Measurements from ENCODE around the gene PWWP2B. TPM values are rescaled to one million over a fixed set of nuclear protein-coding genes. Genes with fewer than 3 reads are reported as not detected.

Gene PWWP2B
- total RNA-seq, 1 donor from 2014 or later = 24.3 TPM

DNA sequence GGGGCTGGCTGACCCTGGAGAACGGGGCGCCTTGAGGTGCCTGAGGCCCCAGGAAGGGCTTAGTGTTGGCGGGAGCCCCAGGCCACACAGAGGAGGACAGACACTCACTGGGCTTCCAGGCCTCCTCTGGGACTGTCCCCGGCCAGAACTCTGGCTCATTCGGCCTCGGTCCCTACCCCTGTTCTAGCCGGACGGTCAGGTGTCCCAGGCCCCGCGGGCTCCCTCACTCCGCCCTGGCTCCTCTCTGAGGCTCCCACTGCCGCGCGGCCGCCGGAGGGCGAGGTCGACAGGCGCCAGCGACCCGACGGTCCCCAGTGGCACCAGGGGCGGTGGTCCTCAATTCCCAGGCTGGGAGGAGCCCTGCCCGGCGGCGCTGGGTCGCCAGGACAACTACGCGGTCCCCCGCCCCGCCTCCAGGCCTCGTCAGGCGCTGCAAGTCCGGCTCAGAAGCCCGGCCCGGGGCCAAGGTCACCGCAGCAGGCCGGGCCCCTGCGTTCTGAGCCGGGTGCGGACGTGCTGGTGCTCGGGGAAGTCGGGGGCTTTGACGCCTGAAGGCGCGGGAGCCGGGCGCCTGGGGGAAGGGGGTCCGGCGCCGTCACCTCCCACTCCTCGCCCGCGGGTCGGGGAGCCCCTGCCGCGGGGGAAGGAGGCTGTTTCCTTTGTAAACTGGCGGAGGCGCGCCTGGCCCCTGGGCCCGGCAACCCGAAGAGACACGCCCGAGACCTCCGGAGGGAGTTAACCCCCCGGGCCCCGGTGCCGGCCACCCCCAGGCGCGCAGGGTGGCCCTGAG lies 1.1 kb upstream of the PWWP2B start:
- Mint-ChIP-seq H3K4me3 (ENCODE audit: low read depth) (peak overlapping the region; percentile 41), H3K27me3 (no peaks in the 10 kb centered on the region), H3K27ac (no peak overlapping the region), H3K4me1 (ENCODE audit: low read depth) (peaks cover 7% of the 10 kb centered on the region), H3K36me3 (ENCODE audit: insufficient read depth) (no peaks in the 10 kb centered on the region), H3K9me3 (ENCODE audit: low read depth) (peaks cover 8% of the 10 kb centered on the region)
- TF ChIP-seq, protein P1, sequence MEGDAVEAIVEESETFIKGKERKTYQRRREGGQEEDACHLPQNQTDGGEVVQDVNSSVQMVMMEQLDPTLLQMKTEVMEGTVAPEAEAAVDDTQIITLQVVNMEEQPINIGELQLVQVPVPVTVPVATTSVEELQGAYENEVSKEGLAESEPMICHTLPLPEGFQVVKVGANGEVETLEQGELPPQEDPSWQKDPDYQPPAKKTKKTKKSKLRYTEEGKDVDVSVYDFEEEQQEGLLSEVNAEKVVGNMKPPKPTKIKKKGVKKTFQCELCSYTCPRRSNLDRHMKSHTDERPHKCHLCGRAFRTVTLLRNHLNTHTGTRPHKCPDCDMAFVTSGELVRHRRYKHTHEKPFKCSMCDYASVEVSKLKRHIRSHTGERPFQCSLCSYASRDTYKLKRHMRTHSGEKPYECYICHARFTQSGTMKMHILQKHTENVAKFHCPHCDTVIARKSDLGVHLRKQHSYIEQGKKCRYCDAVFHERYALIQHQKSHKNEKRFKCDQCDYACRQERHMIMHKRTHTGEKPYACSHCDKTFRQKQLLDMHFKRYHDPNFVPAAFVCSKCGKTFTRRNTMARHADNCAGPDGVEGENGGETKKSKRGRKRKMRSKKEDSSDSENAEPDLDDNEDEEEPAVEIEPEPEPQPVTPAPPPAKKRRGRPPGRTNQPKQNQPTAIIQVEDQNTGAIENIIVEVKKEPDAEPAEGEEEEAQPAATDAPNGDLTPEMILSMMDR (IDR thresholded peaks at IDR 0.05; ENCODE audit: unreplicated experiment) = no peak
- peak; percentile 70 for DNase-seq (ENCODE audit: low spot score, unreplicated experiment)

DNA sequence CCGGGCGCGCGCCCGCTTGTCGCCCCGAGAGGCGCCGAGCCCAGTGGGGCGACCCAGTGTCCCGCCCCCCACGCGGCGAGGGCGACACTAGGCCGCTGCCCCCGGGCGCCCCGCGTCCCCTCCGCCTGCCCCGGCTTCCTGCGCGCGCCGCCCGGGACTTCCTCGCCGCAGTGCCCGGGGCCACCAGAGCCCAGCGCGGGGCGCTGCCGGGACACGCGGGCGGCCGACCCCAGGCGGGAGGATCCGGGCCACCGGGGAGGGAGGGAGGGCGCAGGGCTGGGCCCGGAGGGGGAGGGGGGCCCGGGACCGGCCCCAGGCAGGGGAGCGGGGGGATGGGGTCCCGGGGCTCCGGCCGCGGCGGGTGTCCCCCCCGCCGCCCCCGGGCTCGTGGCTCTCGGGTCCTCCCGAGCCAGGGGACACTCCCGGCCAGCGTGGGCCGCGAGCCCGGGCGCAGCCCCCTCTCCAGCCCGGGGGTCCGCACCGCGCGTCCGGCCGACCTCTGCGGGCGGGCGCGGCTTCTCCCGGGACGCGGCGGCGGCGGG lies 435 bp upstream of the PWWP2B start:
- TF ChIP-seq, protein P1 (IDR thresholded peaks at IDR 0.05; ENCODE audit: unreplicated experiment) = peak; percentile 55
- Mint-ChIP-seq H3K27me3 (no peaks in the 10 kb centered on the region), H3K27ac (no peak overlapping the region), H3K36me3 (ENCODE audit: insufficient read depth) (no peaks in the 10 kb centered on the region), H3K9me3 (ENCODE audit: low read depth) (peaks cover 8% of the 10 kb centered on the region), H3K4me3 (ENCODE audit: low read depth) (no peak overlapping the region), H3K4me1 (ENCODE audit: low read depth) (peaks cover 7% of the 10 kb centered on the region)
- DNase-seq (ENCODE audit: low spot score, unreplicated experiment) = peak; percentile 62

DNA sequence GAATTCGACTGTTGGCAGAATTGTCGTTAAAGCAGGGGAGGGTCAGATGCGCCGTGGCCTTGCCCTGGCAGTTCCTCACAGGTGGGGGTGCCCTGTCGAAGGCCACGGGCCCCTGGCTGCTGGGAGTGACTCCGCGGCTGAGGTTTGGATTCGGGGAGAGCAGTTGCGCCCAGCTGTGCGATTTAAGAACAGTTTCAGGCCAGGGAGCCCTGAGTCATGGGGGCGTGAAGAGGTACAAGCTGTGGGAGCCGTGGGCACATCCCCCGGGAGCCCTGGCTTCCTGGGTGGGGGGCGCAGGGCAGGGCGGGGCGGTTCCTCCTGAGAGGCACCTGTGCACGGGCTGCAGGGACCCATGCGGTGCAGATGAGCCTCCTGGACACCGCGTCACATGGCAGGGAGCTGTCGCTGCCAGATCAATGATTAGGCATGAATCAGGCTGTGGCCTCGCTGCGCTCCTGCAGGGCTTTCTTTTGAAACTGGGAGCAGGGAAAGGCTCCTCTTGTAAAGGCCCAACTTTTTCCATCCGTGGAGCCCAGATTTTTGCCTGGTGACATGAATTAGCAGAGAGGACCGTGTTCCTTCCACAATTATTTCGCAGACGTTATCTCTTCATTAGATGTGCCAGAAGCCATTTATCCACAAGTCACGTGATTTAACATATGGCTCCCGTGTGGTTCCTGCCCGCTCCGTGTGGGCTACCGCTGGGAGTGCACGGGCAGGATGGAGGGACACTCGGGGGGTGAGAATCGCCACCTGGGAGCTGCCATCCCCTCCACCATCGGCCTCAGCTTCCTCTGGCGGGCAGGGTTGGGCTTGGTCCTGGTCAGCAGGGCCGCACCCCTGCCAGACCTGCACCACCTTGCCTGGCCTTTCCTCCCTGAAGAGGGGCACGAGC lies 918 bp downstream of the PWWP2B start:
- Mint-ChIP-seq H3K4me1 (ENCODE audit: low read depth) (peaks cover 7% of the 10 kb centered on the region), H3K36me3 (ENCODE audit: insufficient read depth) (no peaks in the 10 kb centered on the region), H3K9me3 (ENCODE audit: low read depth) (no peaks in the 10 kb centered on the region), H3K27me3 (no peaks in the 10 kb centered on the region), H3K27ac (peak overlapping the region; percentile 94), H3K4me3 (ENCODE audit: low read depth) (peak overlapping the region; percentile 88)
- TF ChIP-seq, protein P1 (IDR thresholded peaks at IDR 0.05; ENCODE audit: unreplicated experiment) = no peak
- no peak for DNase-seq (ENCODE audit: low spot score, unreplicated experiment)

DNA sequence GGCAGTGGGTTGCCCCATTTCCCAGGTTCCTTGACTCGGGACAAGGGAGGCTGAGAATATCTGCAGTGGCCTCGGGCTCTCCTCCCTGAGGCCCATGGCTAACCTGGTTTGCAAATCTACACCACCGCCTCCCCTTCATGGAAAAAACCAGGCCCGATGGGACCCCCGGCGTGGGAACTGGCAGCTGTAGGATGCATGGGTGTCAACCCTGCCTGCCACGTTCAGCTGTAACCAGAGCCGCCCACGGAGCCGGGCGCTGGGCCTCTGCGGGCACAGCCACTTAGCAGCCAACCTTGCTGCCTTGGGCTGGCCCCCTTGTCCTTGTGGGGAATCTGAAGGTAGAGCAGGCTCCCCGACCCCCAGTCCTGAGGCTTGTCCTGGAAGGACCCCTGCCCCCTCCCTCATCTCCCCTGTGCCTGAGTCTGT lies 1.6 kb downstream of the PWWP2B start:
- DNase-seq (ENCODE audit: low spot score, unreplicated experiment) = no peak
- TF ChIP-seq, protein P1 (IDR thresholded peaks at IDR 0.05; ENCODE audit: unreplicated experiment) = no peak
- H3K36me3 Mint-ChIP-seq (ENCODE audit: insufficient read depth) = peaks cover 1% of the 10 kb centered on the region
- no peak overlapping the region for H3K27ac Mint-ChIP-seq
- no peaks in the 10 kb centered on the region for H3K9me3 Mint-ChIP-seq (ENCODE audit: low read depth)
- H3K27me3 Mint-ChIP-seq = no peaks in the 10 kb centered on the region
- H3K4me1 Mint-ChIP-seq (ENCODE audit: low read depth) = peaks cover 7% of the 10 kb centered on the region
- peak overlapping the region; percentile 88 for H3K4me3 Mint-ChIP-seq (ENCODE audit: low read depth)
